Neutrophil (primary cell): ENCODE results near the gene IGSF9.

ENCODE experiments used
- H3K27ac ChIP-seq: fragments of 200-600 bp; sonication (generic); 2 replicates; pipeline ENCODE4 v1.5.1; 2016; ENCODE audit warnings: mild to moderate bottlenecking, moderate library complexity
- H3K27me3 ChIP-seq: fragments of 200-600 bp; sonication (generic); 2 replicates; pipeline ENCODE4 v1.6.0; 2016; ENCODE audit warnings: mild to moderate bottlenecking
- H3K36me3 ChIP-seq: fragments of 200-600 bp; sonication (generic); 2 replicates; pipeline ENCODE4 v1.5.1; 2017
- H3K4me1 ChIP-seq, 2 experiments: fragments of 200-600 bp in 1 of 2; sonication (generic) in 1 of 2; 1 replicate in 1 of 2; 2 replicates in 1 of 2; pipeline versions ENCODE4 v1.5.1 to v1.6.1; 2013 to 2016; ENCODE audit warnings: low read depth in 1 of 2, low read length in 1 of 2, mild to moderate bottlenecking in 1 of 2, moderate library complexity in 1 of 2; ENCODE audit not compliant: control insufficient read depth in 1 of 2, insufficient read depth in 1 of 2
- H3K4me3 ChIP-seq, 2 experiments: fragments of 200-600 bp in 1 of 2; sonication (generic) in 1 of 2; 1 replicate in 1 of 2; 2 replicates in 1 of 2; pipeline ENCODE4 v1.5.1; 2013 to 2016; ENCODE audit warnings: low read depth in 1 of 2, low read length in 1 of 2, mild to moderate bottlenecking in 1 of 2, moderate library complexity in 1 of 2
- H3K9me3 ChIP-seq: fragments of 200-600 bp; sonication (generic); 2 replicates; pipeline ENCODE4 v1.5.1; 2016
- CTCF ChIP-seq: fragments of 200-600 bp; sonication (generic); IDR thresholded peaks from 2 replicates; pipeline ENCODE4 v1.5.1; 2016; ENCODE audit warnings: antibody characterized with exemption

The IGSF9 gene

GRCh38 chr1:159986093-159986492 lies 40.7 kb upstream of the IGSF9 start:
- H3K4me1 ChIP-seq = no peaks in the 10 kb centered on the region
- peaks cover 16% of the 10 kb centered on the region for H3K27me3 ChIP-seq
- no peak overlapping the region for H3K4me3 ChIP-seq
- no peaks in the 10 kb centered on the region for H3K9me3 ChIP-seq
- H3K27ac ChIP-seq = no peak overlapping the region
- no peak for TF ChIP-seq CTCF
- H3K36me3 ChIP-seq = no peaks in the 10 kb centered on the region

- no peak for TF ChIP-seq CTCF
- H3K36me3 ChIP-seq = no peaks in the 10 kb centered on the region
- peaks cover 20% of the 10 kb centered on the region for H3K27me3 ChIP-seq
- no peak overlapping the region for H3K27ac ChIP-seq
- no peaks in the 10 kb centered on the region for H3K9me3 ChIP-seq
- no peak overlapping the region for H3K4me3 ChIP-seq
- no peaks in the 10 kb centered on the region for H3K4me1 ChIP-seq
Observed at GRCh38 chr1:159985473-159985872, 40.1 kb upstream of the IGSF9 start.

DNA sequence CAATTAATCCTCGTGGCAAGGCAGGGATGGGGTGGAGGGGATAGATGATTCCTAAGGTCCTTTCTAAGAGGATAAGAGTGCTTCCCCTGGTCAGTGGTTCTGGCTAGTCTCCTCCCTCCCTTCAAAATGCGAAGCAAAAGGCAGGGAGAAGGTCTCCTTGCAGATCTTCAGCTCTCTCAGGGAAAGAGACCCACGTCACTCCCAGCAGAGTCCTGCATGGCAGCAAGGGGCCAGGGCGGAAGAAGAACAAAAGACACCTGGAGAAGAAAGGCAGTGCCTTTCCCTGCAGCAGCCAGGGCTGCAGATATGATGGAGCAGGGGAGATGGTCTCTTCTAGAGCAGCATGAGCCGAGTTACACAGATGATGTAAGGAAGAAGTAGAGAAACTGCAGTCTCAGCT lies 38.3 kb upstream of the IGSF9 start:
- Histone ChIP-seq H3K27me3 (peaks cover 38% of the 10 kb centered on the region), H3K36me3 (no peaks in the 10 kb centered on the region), H3K4me3 (no peak overlapping the region), H3K27ac (no peak overlapping the region), H3K4me1 (no peaks in the 10 kb centered on the region), H3K9me3 (no peaks in the 10 kb centered on the region)
- no peak for TF ChIP-seq CTCF

GRCh38 chr1:159982280-159982679 lies 36.9 kb upstream of the IGSF9 start:
- H3K4me1 ChIP-seq = no peaks in the 10 kb centered on the region
- no peak overlapping the region for H3K27ac ChIP-seq
- H3K9me3 ChIP-seq = no peaks in the 10 kb centered on the region
- no peak overlapping the region for H3K4me3 ChIP-seq
- no peaks in the 10 kb centered on the region for H3K36me3 ChIP-seq
- no peak for TF ChIP-seq CTCF
- peaks cover 52% of the 10 kb centered on the region for H3K27me3 ChIP-seq

DNA sequence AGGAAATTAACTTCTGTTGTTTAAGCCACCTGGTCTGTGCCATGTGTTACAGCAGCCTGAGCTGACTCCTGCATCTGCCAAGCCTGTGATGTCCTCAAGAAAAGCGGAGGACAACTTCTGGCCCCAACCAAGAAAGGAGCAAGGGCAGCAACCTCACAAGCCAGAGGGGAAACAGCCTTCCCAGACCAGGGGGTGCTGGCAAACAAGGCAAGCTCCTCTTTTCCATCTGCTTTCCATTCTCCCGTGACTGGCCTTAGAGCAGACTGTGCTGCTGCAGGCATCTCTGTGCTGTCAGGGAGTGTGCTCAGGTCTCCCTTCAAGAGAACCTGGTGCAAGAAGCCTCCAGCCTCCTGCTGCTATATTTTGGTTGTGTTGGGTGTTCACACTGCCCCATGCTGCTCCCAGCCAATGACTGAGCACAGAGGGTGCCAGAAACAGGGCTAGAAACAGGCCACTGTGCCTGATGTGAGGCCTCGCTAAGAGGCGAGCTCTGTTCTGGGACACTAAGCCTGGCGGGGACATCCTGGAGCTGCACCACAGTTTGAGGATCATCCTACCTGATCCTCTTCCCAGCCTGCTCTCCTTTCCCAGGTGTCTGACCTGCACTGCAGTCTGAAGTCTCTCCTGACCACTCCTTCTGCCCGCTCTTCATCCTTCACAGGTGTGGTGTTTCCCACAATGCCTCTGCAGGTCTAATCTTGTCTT lies 36.1 kb upstream of the IGSF9 start:
- no peaks in the 10 kb centered on the region for H3K36me3 ChIP-seq
- no peaks in the 10 kb centered on the region for H3K9me3 ChIP-seq
- H3K27me3 ChIP-seq = peaks cover 60% of the 10 kb centered on the region
- TF ChIP-seq CTCF = no peak
- no peak overlapping the region for H3K27ac ChIP-seq
- no peak overlapping the region for H3K4me3 ChIP-seq
- no peaks in the 10 kb centered on the region for H3K4me1 ChIP-seq
